Upper lobe of left lung (tissue), 6 donors: Measurements from ENCODE around the gene ZNF526. TPM values are rescaled to one million over a fixed set of nuclear protein-coding genes. Genes with fewer than 3 reads are reported as not detected.

ENCODE experiments used
- ATAC-seq, 2 donors: fragments of 200-7000 bp; cut with Tn5 transposase; one replicate each; pipeline ENCODE4 v1.9.1; 2022; ENCODE audit warnings: mild to moderate bottlenecking in 2 of 2, moderate library complexity in 2 of 2; ENCODE audit not compliant: low FRiP score in 2 of 2
- DNase-seq, 2 donors: peaks; one replicate each; pipeline ENCODE4 v3.0.0-alpha.2; 2019 to 2020
- H3K27ac ChIP-seq, 4 donors: fragments of 200-600 bp; sonication (generic); one replicate each; pipeline ENCODE4 v1.5.1; 2016 to 2019
- H3K27me3 ChIP-seq, 4 donors: fragments of 200-600 bp; sonication (generic); one replicate each; pipeline ENCODE4 v1.5.1; 2017 to 2019
- H3K36me3 ChIP-seq, 4 donors: fragments of 200-600 bp; sonication (generic); one replicate each; pipeline ENCODE4 v1.5.1; 2016 to 2019
- H3K4me1 ChIP-seq, 4 donors: fragments of 200-600 bp; sonication (generic); one replicate each; pipeline ENCODE4 v1.5.1; 2018 to 2019
- H3K4me3 ChIP-seq, 4 donors: fragments of 200-600 bp; sonication (generic); one replicate each; pipeline ENCODE4 v1.5.1; 2017 to 2019; ENCODE audit warnings: mild to moderate bottlenecking in 2 of 4, moderate library complexity in 1 of 4
- H3K9me3 ChIP-seq, 4 donors: fragments of 200-600 bp; sonication (generic); one replicate each; pipeline ENCODE4 v1.5.1; 2018 to 2019
- CTCF ChIP-seq, 6 experiments: fragments of 450-650 bp in 4 of 6; fragments of 200-600 bp in 2 of 6; sonication (generic) in 2 of 6; IDR thresholded peaks; one replicate each; pipeline ENCODE4 v1.5.1; 2016 to 2019; ENCODE audit warnings: antibody characterized with exemption in 6 of 6
- EP300 ChIP-seq, 4 donors: sonication (generic); formaldehyde crosslinking; IDR thresholded peaks; one replicate each; pipeline ENCODE4 v1.5.1; 2017; ENCODE audit warnings: antibody characterized with exemption in 4 of 4, control low read depth in 2 of 4
- POLR2A ChIP-seq, 4 donors: fragments of 450-650 bp; IDR thresholded peaks; one replicate each; pipeline ENCODE4 v1.5.1; 2016 to 2017; ENCODE audit warnings: antibody characterized with exemption in 4 of 4, mild to moderate bottlenecking in 2 of 4
- POLR2AphosphoS5 ChIP-seq, 2 donors: sonication (generic); formaldehyde crosslinking; IDR thresholded peaks; one replicate each; pipeline ENCODE4 v1.5.1; 2017; ENCODE audit warnings: antibody characterized with exemption in 2 of 2
- WGBS, 2 donors: methylation state at CpG; one replicate each; pipeline ENCODE4 v1.1.5; 2017 to 2018; 5-methylcytosine and 5-hydroxymethylcytosine counted together
- total RNA-seq, 6 donors: library from RNA; depleted of rRNA in 4 of 6; stranded (reverse); fragments of >200 nt in 4 of 6; gene quantifications; one replicate each; pipeline versions ENCODE4 v1.1.0 to v1.2.1, GENCODE V29; 2016 to 2021
- donor health status: DM: no; HTN: no; CAD: no; lungs with moderate emphysema.
- donor health status: DM: no; HTN: yes; CAD: no; lungs with severe emphysema.

The ZNF526 gene
- total RNA-seq, 6 donors from 2014 or later, result 7.9 to 13.8 (median 11.4) TPM

DNA sequence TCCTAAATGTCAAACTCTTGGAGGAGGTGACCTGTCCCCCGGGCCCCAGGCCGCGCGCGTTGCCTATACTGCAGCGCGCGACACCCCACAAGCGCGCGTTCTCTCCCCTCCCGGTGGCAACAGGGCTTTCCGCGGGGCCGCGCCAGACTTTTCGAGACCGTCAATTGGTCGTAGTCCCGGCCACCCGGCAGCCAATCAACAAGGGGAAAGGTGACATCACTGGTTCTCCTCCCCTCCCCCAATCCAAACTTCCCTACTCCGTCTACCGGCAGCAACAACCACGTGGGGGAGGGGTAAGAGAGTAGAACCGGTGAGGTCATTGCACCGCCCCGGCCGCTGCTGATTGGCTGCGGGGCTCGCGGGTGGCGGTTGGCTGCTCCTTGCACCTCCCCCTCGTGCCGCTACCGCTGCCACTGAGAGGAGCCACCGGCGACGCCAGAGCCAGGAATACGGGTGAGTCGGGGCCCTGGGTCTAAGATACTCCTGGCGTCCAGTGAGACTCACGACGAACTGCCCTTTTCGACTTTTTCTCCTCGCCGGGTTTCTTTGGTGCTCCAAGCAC, 48.1 kb downstream of the ZNF526 start:
- Histone ChIP-seq H3K4me1 (peaks cover 23 to 36% (median 27%) of the 10 kb centered on the region in 4 donors), H3K27ac (peak overlapping the region; percentile 96 to 100 (median 98)), H3K9me3 (no peaks in the 10 kb centered on the region), H3K27me3 (no peaks in the 10 kb centered on the region), H3K36me3 (peaks cover 6 to 16% (median 15%) of the 10 kb centered on the region in 4 donors), H3K4me3 (peak overlapping the region; percentile 30 to 69 (median 58))
- WGBS, 2 donors, result 0% methylated on average over 9 to 24 of the region's 46 CpGs
- DNase-seq (peak; percentile 98 to 99), ATAC-seq (peak; percentile 92 to 94)
- TF ChIP-seq CTCF (IDR thresholded peaks at IDR 0.05), result peak in 1 of 6 experiments; percentile 20
- TF ChIP-seq EP300 (IDR thresholded peaks at IDR 0.05), result peak in 1 of 4 donors; percentile 93
- peak; percentile 40 to 84 (median 80) for TF ChIP-seq POLR2A (IDR thresholded peaks at IDR 0.05)
- peak; percentile 74 to 90 for TF ChIP-seq POLR2AphosphoS5 (IDR thresholded peaks at IDR 0.05)

- peak within 1 kb of the TSS; percentile 62 to 76 (median 66) for H3K4me3 ChIP-seq
- peak within 1 kb of the TSS; percentile 96 to 100 (median 98) for H3K27ac ChIP-seq
- WGBS, 2 donors, result 0 to 1% methylated on average over 33 to 37 of the region's 52 CpGs
- peak; percentile 98 to 100 for DNase-seq
- H3K4me1 ChIP-seq, result peaks cover 23 to 38% (median 27%) of the 10 kb centered on the region in 4 donors
- no peaks in the 10 kb centered on the region for H3K9me3 ChIP-seq
- H3K27me3 ChIP-seq, result no peaks in the 10 kb centered on the region
- TF ChIP-seq POLR2AphosphoS5 (IDR thresholded peaks at IDR 0.05), result no peak
- peak in 1 of 6 experiments; percentile 40 for TF ChIP-seq CTCF (IDR thresholded peaks at IDR 0.05)
- ATAC-seq, result peak; percentile 94 to 97
- peaks cover 10 to 23% (median 21%) of the 10 kb centered on the region in 4 donors for H3K36me3 ChIP-seq
These were observed 48.8 kb downstream of the ZNF526 start, which contains the start of gene CIC for GRCh38 chr19:42268704-42269477. TSS of gene CIC (plus strand) at chr19:42269252. CDS start at chr19:42271784, 2,532 bp downstream.

DNA sequence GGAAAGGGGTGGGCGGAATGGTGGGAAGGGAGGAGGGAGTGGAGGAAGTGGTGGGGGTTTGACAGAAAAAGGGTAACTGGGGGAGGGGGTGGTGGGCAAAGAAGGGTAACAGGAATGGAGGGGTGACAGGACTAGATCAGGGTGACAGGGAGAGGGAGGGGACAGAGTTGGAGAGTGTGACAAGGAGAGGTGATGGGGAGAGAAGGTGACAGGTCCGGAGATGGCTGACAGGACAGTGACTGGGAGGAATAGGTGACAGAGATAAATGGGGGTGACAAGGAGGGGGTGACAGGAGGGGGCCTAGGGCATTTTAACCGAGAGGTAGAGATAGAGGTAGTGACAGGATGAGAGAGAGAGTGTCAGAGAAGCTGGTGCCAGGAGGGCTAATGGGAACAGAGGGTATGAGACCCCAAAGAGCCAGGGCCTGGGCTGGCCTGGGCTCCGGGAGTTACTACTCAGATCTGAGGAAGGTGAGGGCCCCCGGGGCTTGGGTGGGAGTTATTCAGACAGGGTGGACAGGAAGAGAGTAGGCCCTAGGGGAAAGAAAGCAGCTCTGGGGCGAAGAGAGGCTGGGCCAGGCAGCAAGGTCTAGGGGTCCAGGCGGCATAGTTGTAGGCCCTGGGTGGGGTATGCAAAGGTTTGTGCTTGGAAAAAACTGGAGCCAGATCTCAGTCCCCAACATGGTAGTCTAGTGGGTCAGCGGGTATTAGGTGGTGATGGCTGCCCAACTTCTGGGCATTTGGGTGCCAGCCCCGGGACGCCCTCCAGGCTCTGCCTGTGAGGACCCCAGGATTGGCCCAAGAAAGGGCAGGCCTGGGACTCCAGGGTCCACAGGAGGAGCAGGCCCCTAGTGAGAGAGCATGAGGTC, 49.6 kb downstream of the ZNF526 start:
- Histone ChIP-seq H3K27me3 (no peaks in the 10 kb centered on the region), H3K27ac (peak overlapping the region; percentile 95 to 98 (median 97)), H3K4me1 (peaks cover 25 to 47% (median 29%) of the 10 kb centered on the region in 4 donors), H3K36me3 (peaks cover 17 to 31% (median 29%) of the 10 kb centered on the region in 4 donors), H3K9me3 (no peaks in the 10 kb centered on the region), H3K4me3 (peak overlapping the region; percentile 62 to 76 (median 66))
- 31 to 35% methylated on average over 9 to 10 of the region's 10 CpGs for WGBS, 2 donors
- DNase-seq, result peak in 1 of 2 donors; percentile 24
- no peak for ATAC-seq
- TF ChIP-seq CTCF (IDR thresholded peaks at IDR 0.05), result no peak
- TF ChIP-seq POLR2A (IDR thresholded peaks at IDR 0.05), result no peak
- TF ChIP-seq POLR2AphosphoS5 (IDR thresholded peaks at IDR 0.05), result no peak
- TF ChIP-seq EP300 (IDR thresholded peaks at IDR 0.05), result no peak

- Histone ChIP-seq H3K9me3 (no peaks in the 10 kb centered on the region), H3K27ac (peak overlapping the region; percentile 95 to 98 (median 97)), H3K27me3 (no peaks in the 10 kb centered on the region), H3K36me3 (peaks cover 17 to 39% (median 33%) of the 10 kb centered on the region in 4 donors), H3K4me3 (peak overlapping the region; percentile 62 to 76 (median 66)), H3K4me1 (peaks cover 25 to 54% (median 33%) of the 10 kb centered on the region in 4 donors)
- no peak for ATAC-seq
- TF ChIP-seq POLR2AphosphoS5 (IDR thresholded peaks at IDR 0.05) (peak in 1 of 2 donors; percentile 38), POLR2A (IDR thresholded peaks at IDR 0.05) (peak in 2 of 4 donors; percentile 29 to 54), CTCF (IDR thresholded peaks at IDR 0.05) (peak in 1 of 6 experiments; percentile 3), EP300 (IDR thresholded peaks at IDR 0.05) (no peak)
- peak; percentile 71 to 79 for DNase-seq
- WGBS, 2 donors, result 2 to 5% methylated on average over 8 to 17 of the region's 18 CpGs
These were observed 50.4 kb downstream of the ZNF526 start for GRCh38 chr19:42270346-42271044.
